CD4-positive, alpha-beta T cell treated with Interferon alpha-2 for 1 hour (primary cell): ENCODE results near the gene KCNMA1.
"Not testable (repeated sequence)": the region's sequence is repeated elsewhere in the genome, so short reads cannot be mapped to it uniquely, and the experiment has no call there.

Experiments used
- DNase-seq, 2 donors: peaks; one replicate each; pipeline ENCODE4 v3.0.0-alpha.2; 2020 to 2022

Gene KCNMA1

GRCh38 chr10:77436257-77436975 is 201.2 kb downstream of the KCNMA1 start:
- DNase-seq, result no peak

GRCh38 chr10:77433546-77433945 is 204.1 kb downstream of the KCNMA1 start:
- no peak for DNase-seq

GRCh38 chr10:77431980-77432797 is 205.4 kb downstream of the KCNMA1 start:
- no peak for DNase-seq

GRCh38 chr10:77431209-77431611 is 206.4 kb downstream of the KCNMA1 start:
- DNase-seq, result no peak

- DNase-seq, result no peak
These were observed 207.1 kb downstream of the KCNMA1 start for GRCh38 chr10:77430530-77430929.

- DNase-seq, result no peak
These were observed 208.8 kb downstream of the KCNMA1 start for GRCh38 chr10:77428691-77429395.

GRCh38 chr10:77424257-77424656 is 213.4 kb downstream of the KCNMA1 start:
- no peak for DNase-seq

GRCh38 chr10:77422491-77423338 is 214.9 kb downstream of the KCNMA1 start:
- no peak for DNase-seq

- DNase-seq, result no peak
These were observed 216.0 kb downstream of the KCNMA1 start for GRCh38 chr10:77421591-77421990.

GRCh38 chr10:77420947-77421523 is 216.6 kb downstream of the KCNMA1 start:
- no peak for DNase-seq

- no peak for DNase-seq
These were observed 217.6 kb downstream of the KCNMA1 start for GRCh38 chr10:77419979-77420378.

- no peak for DNase-seq
These were observed 218.6 kb downstream of the KCNMA1 start for GRCh38 chr10:77419056-77419455.

GRCh38 chr10:77417806-77418640 is 219.6 kb downstream of the KCNMA1 start:
- DNase-seq, result no peak

- DNase-seq, result no peak
These were observed 220.2 kb downstream of the KCNMA1 start for GRCh38 chr10:77417359-77417758.

GRCh38 chr10:77416311-77417135 is 221.1 kb downstream of the KCNMA1 start:
- DNase-seq, result no peak

- no peak for DNase-seq
These were observed 222.2 kb downstream of the KCNMA1 start for GRCh38 chr10:77415313-77415960.

GRCh38 chr10:77413231-77413630 is 224.4 kb downstream of the KCNMA1 start:
- DNase-seq, result no peak

GRCh38 chr10:77412573-77413133 is 225.0 kb downstream of the KCNMA1 start:
- not testable (repeated sequence) for DNase-seq

- no peak for DNase-seq
These were observed 225.8 kb downstream of the KCNMA1 start for GRCh38 chr10:77411805-77412204.
